NCI-H446 treated with DMSO at 0.1 percent for 48 hours (cell line): ENCODE measurements around the gene TMEM80.
"Not testable (repeated sequence)": the region's sequence is repeated elsewhere in the genome, so short reads cannot be mapped to it uniquely, and the experiment has no call there.

ENCODE experiments used
- DNase-seq: peaks from one replicate; lab custom pipeline; 2025; lab: John Stamatoyannopoulos, UW

TMEM80 gene

GRCh38 chr11:695538-696248, at the start of gene TMEM80:
TSS of gene TMEM80 (plus strand) at chr11:695816. CDS start at chr11:695828, 12 bp downstream.
- peak; percentile 92 for DNase-seq

DNA sequence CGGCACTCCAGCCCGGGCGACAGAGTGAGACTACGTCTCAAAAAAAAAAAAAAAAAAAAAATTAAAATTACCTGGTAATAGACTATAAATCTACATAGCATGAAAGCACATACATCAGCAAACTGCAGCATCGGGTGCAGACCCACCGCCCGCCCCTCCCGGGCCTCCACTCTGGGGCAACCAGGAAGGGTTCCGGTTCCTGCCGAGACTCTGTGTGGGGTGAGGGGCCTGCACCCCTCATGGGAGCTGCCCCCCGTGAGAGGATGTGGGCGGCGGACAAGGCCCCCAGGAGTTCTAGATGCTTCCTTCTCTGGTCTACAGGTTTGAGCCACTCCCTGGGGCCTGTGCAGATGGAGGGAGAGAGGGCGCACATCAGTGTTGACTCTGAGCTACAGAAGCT, 49.4 kb upstream of the TMEM80 start:
- no peak for DNase-seq

- DNase-seq: not testable (repeated sequence)
These were observed 47.9 kb upstream of the TMEM80 start for GRCh38 chr11:647672-648158.

GRCh38 chr11:650482-650881, 45.1 kb upstream of the TMEM80 start:
- no peak for DNase-seq

DNA sequence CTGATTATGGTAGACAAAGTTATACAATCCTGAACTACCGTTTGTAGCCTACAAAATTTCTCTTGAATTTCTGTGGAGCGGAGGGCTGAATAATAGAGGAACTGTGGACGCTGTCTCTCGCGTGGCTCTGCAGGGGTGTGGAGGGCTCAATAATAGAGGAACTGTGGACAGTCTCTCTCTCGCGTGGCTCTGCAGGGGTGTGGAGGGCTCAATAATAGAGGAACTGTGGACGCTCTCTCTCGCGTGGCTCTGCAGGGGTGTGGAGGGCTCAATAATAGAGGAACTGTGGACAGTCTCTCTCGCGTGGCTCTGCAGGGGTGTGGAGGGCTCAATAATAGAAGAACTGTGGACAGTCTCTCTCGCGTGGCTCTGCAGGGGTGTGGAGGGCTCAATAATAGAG, 42.5 kb upstream of the TMEM80 start:
- DNase-seq: not testable (repeated sequence)

DNA sequence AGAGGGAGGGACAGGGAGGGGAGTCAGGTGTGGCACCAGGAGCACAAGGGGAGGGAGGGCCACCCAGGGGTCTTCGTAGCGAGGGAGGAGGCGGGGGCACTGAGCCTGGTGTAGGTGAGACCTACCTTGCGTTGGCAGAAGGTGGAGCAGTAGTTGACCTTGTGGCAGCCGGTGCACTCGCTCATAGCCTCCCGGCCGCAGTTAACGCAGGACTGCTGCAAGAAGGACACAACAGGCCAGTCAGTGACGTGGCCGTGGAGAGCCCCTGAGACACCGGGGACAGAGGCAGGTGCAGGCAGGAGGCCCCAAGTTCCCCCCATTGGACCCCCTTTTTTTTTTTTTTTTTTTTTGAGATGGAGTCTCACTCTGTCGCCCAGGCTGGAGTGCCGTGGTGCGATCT, 41.8 kb upstream of the TMEM80 start:
- DNase-seq: no peak

DNA sequence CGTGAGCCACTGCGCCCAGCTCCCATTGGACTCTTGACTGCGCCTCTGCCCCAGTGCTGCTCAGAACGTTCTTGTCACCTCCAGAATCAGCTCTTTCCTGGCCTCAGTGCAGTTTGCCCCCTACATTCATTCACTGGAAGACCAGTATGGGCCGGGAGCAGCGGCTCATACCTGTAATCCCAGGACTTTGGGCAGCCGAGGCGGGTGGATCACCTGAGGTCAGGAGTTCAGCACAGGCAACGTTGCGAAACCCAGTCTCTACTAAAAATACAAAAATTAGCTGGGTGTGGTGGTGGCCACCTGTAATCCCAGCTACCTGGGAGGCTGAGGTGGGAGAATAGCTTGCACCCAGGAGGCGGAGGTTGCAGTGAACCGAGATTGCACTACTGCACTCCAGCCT, 41.2 kb upstream of the TMEM80 start:
- DNase-seq: not testable (repeated sequence)

GRCh38 chr11:655036-655726, 40.4 kb upstream of the TMEM80 start:
- no peak for DNase-seq

DNA sequence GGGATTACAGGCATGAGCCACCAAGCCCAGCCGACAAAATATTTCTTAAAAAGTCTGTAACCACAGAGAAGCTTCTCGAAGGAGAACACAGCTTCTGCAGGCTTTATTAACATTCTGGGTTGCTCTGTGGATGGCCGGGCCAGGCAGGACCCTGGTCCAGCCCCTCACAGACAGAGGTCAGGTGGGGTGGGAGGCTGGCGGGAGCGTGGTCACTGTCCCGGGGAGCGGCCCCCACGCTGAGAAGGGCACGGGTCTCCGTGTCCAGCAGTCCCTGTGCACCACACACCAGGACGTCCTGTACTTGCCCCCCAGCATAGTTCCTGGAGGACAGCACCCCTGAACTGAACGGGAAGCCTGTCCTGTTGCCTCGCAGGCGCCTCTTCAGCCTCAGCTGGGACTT, 39.2 kb upstream of the TMEM80 start:
- no peak for DNase-seq

DNA sequence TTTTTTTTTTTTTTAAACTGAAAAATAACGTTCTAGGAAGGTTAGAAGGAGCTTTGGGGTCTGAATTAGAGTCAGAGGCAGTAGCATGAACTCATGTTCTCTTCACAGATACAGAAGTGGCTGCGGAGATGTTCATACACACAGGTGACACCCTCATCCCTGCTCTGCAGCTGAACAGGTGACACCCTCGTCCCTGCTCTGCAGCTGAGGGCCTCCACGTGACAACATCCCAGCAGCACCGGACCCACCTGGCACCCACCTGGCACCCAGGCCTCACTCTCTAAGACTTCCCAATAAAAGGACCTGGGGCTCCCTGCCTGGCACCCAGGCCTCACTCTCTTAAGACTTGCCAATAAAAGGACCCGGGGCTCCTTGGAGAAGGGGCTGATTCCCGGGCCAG, 38.8 kb upstream of the TMEM80 start:
- DNase-seq: no peak

- DNase-seq: no peak
These were observed 37.9 kb upstream of the TMEM80 start for GRCh38 chr11:657691-658126.

DNA sequence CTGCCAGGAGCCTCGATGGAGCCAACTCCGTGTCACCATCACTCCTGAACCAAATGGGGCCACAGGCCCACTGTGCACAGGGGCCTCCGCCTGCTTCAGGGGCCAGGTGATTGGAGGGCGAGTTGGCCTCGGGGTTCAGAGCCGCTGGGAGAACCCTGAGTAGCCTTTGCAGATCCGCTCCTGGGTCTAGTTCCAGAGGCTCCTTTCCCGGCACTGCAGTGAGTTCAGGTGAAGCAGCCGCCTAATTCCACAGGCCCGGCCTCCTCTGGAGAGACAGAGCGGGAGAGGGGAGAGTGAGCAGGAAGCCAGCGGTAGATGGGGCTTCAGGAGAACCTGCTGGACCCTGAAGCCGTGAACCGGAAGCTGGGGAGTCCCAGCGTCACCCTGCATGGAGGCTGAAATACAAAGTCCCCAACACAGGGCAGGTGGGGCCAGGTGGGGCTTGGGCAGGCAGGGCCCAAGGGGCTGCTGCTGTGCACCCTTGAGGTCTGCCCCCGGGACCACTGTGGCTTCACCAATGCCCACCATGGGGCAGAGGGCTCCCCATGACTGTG, 36.0 kb upstream of the TMEM80 start:
- no peak for DNase-seq

DNA sequence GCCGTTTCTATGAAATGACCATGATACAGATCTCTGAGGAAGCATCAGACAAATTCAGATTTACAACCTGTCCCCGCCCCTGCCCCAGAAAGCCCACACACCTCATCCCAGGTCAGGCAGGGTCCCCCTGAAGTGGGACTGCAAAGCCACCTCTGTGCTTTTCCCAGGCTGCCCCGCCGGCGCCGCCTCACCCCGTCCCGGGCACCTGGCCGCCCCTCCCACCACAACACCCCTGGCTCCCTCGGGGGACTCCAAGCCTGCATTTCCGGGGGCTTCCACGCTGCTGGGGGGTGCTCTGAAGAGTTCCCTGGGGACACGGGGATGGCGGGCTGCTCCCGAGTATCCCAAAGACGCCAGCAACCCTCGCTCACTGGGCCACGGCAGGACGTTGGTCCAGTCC, 35.3 kb upstream of the TMEM80 start:
- DNase-seq: no peak

DNA sequence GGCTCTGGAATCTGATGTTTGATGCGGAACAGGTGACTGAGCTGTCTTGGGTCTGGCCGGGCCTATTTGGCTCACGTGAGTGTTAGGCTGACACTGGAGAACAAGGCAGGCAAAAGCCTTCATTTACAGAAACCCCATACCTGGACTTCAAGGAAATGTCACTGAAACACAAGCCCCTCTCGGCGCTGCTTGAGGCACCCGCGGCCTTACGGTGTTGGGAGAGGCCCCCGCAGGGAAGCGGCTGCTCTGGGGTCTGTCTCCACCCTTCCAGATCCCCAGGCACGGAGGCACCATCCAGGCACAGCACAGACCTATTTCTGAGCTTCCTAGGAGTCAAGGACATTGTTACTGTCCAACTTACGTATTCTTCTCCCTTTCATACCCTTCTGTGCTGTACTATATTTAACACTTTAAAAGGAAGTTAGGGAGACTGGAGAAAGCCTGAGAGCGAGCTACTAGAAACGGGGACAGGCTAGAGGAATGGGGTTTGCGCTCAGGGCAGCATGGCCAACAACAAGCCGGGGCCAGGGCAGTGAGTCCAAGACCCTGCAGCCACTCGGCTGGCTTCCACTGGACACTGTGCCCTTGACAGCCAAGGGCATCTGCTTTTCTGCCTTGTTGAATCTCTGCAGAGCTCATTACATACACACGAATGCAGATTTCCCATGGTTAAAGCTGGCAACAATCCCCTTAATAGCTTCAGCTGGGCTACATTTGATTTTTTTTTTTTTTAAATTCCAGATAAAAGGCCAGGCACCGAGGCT, 34.8 kb upstream of the TMEM80 start:
- no peak for DNase-seq

- DNase-seq: no peak
These were observed 32.8 kb upstream of the TMEM80 start for GRCh38 chr11:662689-663274.

- DNase-seq: no peak
These were observed 30.4 kb upstream of the TMEM80 start for GRCh38 chr11:665062-665703.

- DNase-seq: no peak
These were observed 29.8 kb upstream of the TMEM80 start for GRCh38 chr11:665704-666281.

DNA sequence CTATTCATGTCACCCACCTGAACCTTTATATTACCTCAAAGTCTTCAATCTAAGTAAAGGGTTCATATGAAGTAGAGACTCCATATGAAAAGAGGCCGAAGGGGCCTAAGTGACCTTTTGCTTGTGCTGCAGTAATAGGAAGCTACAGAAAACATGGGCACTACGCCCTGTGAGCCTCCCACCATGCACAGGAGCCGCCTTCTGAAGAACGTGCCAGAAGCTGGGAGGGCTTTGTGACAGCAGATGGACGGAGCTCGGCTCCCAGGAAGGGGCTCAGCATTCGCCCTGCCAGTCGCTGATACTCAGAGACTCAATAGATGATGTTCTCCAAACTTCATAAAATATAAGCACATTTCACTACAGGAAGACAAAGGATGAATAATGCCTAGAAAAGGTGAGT, 21.8 kb upstream of the TMEM80 start:
- no peak for DNase-seq

GRCh38 chr11:674406-674805, 21.2 kb upstream of the TMEM80 start:
- DNase-seq: no peak

DNA sequence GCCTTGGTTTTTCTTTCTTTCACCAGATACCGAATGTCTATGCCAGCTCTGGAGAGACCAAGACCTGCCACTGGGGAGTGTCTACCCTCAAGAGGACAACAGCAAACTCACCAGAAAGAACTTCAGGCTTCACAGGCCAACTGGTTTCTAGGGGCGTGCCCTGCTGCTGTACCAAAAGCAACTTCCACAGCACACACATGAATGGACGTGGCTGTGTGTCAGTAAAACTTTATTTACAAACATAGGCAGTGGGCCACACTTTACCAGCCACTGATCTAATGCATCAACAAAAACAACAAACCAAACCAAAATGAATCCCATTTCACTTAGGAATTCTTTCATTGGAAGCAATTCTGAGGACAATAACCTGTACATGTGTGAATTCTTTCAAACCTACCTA, 17.3 kb upstream of the TMEM80 start:
- no peak for DNase-seq
